Mesendoderm (in vitro differentiated cells): ENCODE measurements around the gene RASGRF1.

Source experiments
- DNase-seq: peaks from one replicate; pipeline ENCODE4 v3.0.0; 2013
- H2AK5ac ChIP-seq: 2 replicates; pipeline ENCODE4 v1.6.1; 2013; ENCODE audit warnings: low read length, inconsistent platforms
- H2BK120ac ChIP-seq: 2 replicates; pipeline ENCODE4 v1.6.1; 2013; ENCODE audit warnings: low read depth, mild to moderate bottlenecking, low read length, moderate library complexity, mixed read lengths
- H2BK15ac ChIP-seq: replicated peaks from 2 replicates; pipeline ENCODE4 v1.6.1; 2013; ENCODE audit warnings: low read depth, mild to moderate bottlenecking, moderate library complexity
- H2BK5ac ChIP-seq: 2 replicates; pipeline ENCODE4 v1.6.1; 2013; ENCODE audit warnings: low read length, inconsistent platforms
- H3K18ac ChIP-seq: 2 replicates; pipeline ENCODE4 v1.6.1; 2013; ENCODE audit warnings: mild to moderate bottlenecking, low read length, mixed read lengths
- H3K23ac ChIP-seq: one replicate; pipeline ENCODE4 v1.6.1; 2013; ENCODE audit warnings: low read length
- H3K27ac ChIP-seq: 2 replicates; pipeline ENCODE4 v1.5.1; 2013; ENCODE audit warnings: low read depth, mild to moderate bottlenecking, inconsistent platforms, low read length, moderate library complexity
- H3K27me3 ChIP-seq: 2 replicates; pipeline ENCODE4 v1.6.1; 2013; ENCODE audit warnings: low read length, control low read depth, mild to moderate bottlenecking, inconsistent platforms; ENCODE audit not compliant: insufficient read depth, poor library complexity
- H3K36me3 ChIP-seq: 2 replicates; pipeline ENCODE4 v1.6.1; 2013; ENCODE audit warnings: low read length, inconsistent platforms; ENCODE audit not compliant: control insufficient read depth, insufficient read depth
- H3K4ac ChIP-seq: one replicate; pipeline ENCODE4 v1.6.1; 2013; ENCODE audit warnings: low read depth, mild to moderate bottlenecking, low read length, moderate library complexity
- H3K4me1 ChIP-seq: 2 replicates; pipeline ENCODE4 v1.6.1; 2013; ENCODE audit warnings: low read depth, low read length, inconsistent platforms; ENCODE audit not compliant: control insufficient read depth
- H3K4me2 ChIP-seq: 2 replicates; pipeline ENCODE4 v1.6.1; 2013; ENCODE audit warnings: low read length
- H3K4me3 ChIP-seq: 2 replicates; pipeline ENCODE4 v1.5.1; 2013; ENCODE audit warnings: mild to moderate bottlenecking, low read length
- H3K56ac ChIP-seq: one replicate; pipeline ENCODE4 v1.6.1; 2013; ENCODE audit warnings: low read length
- H3K79me1 ChIP-seq: 2 replicates; pipeline ENCODE4 v1.6.1; 2013; ENCODE audit warnings: low read length, inconsistent platforms
- H3K79me2 ChIP-seq: 2 replicates; pipeline ENCODE4 v1.6.1; 2013; ENCODE audit warnings: mild to moderate bottlenecking, low read length; ENCODE audit not compliant: control insufficient read depth, insufficient read depth
- H3K9ac ChIP-seq: 2 replicates; pipeline ENCODE4 v1.6.1; 2013; ENCODE audit warnings: low read length, inconsistent platforms
- H4K5ac ChIP-seq: one replicate; pipeline ENCODE4 v1.6.1; 2013; ENCODE audit warnings: low read length
- H4K8ac ChIP-seq: one replicate; pipeline ENCODE4 v1.6.1; 2013; ENCODE audit warnings: low read depth, mild to moderate bottlenecking, control low read depth, low read length, moderate library complexity
- WGBS: extraction: QIAGEN DNeasy Blood & Tissue Kit; methylation state at CpG from one replicate; pipeline ENCODE4 v1.1.7; 2013; ENCODE audit warnings: low lambda C conversion rate, missing lambda C conversion rate; ENCODE audit not compliant: insufficient coverage; ENCODE audit errors: extremely low coverage; 5-methylcytosine and 5-hydroxymethylcytosine counted together

Gene RASGRF1

GRCh38 chr15:79088426-79089205 is 2.0 kb downstream of the RASGRF1 start:
- no peak overlapping the region for H3K27ac ChIP-seq
- H3K23ac ChIP-seq = no peak overlapping the region
- no peak overlapping the region for H2BK5ac ChIP-seq
- H3K4me2 ChIP-seq = no peak overlapping the region
- H4K8ac ChIP-seq = no peak overlapping the region
- no peak overlapping the region for H3K18ac ChIP-seq
- no peak overlapping the region for H2BK15ac ChIP-seq
- no peaks in the 10 kb centered on the region for H3K79me2 ChIP-seq
- no peak overlapping the region for H2AK5ac ChIP-seq
- H3K36me3 ChIP-seq = no peaks in the 10 kb centered on the region
- no peak overlapping the region for H4K5ac ChIP-seq
- H3K4me1 ChIP-seq = no peaks in the 10 kb centered on the region
- H3K4me3 ChIP-seq = no peak overlapping the region
- H3K56ac ChIP-seq = no peak overlapping the region
- H3K27me3 ChIP-seq = peaks cover 46% of the 10 kb centered on the region
- no peak overlapping the region for H2BK120ac ChIP-seq
- no CpG with 5 or more reads among the region's 7 CpGs for WGBS
- DNase-seq = no peak
- no peak overlapping the region for H3K4ac ChIP-seq
- no peak overlapping the region for H3K9ac ChIP-seq
- H3K79me1 ChIP-seq = no peaks in the 10 kb centered on the region

GRCh38 chr15:79086814-79087213 is 3.8 kb downstream of the RASGRF1 start:
- no peak overlapping the region for H4K5ac ChIP-seq
- H3K18ac ChIP-seq = no peak overlapping the region
- no peak overlapping the region for H2BK5ac ChIP-seq
- no peaks in the 10 kb centered on the region for H3K79me1 ChIP-seq
- H3K27ac ChIP-seq = no peak overlapping the region
- H2BK15ac ChIP-seq = no peak overlapping the region
- no peaks in the 10 kb centered on the region for H3K79me2 ChIP-seq
- no peak overlapping the region for H3K4me3 ChIP-seq
- H3K4ac ChIP-seq = no peak overlapping the region
- no peak for DNase-seq
- no peak overlapping the region for H3K4me2 ChIP-seq
- no peak overlapping the region for H4K8ac ChIP-seq
- H3K27me3 ChIP-seq = peaks cover 43% of the 10 kb centered on the region
- no peak overlapping the region for H2BK120ac ChIP-seq
- H2AK5ac ChIP-seq = no peak overlapping the region
- H3K23ac ChIP-seq = no peak overlapping the region
- no peak overlapping the region for H3K56ac ChIP-seq
- H3K4me1 ChIP-seq = no peaks in the 10 kb centered on the region
- no peak overlapping the region for H3K9ac ChIP-seq
- WGBS = no CpG with 5 or more reads among the region's 4 CpGs
- no peaks in the 10 kb centered on the region for H3K36me3 ChIP-seq

GRCh38 chr15:79084308-79084968 is 6.1 kb downstream of the RASGRF1 start:
- Histone ChIP-seq H3K27ac (no peak overlapping the region), H2AK5ac (no peak overlapping the region), H3K9ac (no peak overlapping the region), H3K79me2 (no peaks in the 10 kb centered on the region), H3K4me2 (no peak overlapping the region), H3K36me3 (no peaks in the 10 kb centered on the region), H2BK15ac (no peak overlapping the region), H3K23ac (no peak overlapping the region), H4K8ac (no peak overlapping the region), H3K79me1 (no peaks in the 10 kb centered on the region), H3K4me1 (no peaks in the 10 kb centered on the region), H3K4me3 (no peak overlapping the region), H4K5ac (no peak overlapping the region), H3K27me3 (peaks cover 23% of the 10 kb centered on the region), H3K4ac (no peak overlapping the region), H3K18ac (no peak overlapping the region), H2BK5ac (no peak overlapping the region), H3K56ac (no peak overlapping the region), H2BK120ac (no peak overlapping the region)
- DNase-seq = no peak
- WGBS = no CpG with 5 or more reads among the region's 14 CpGs

GRCh38 chr15:79083154-79083553 is 7.4 kb downstream of the RASGRF1 start:
- WGBS = no CpG with 5 or more reads among the region's 14 CpGs
- H4K8ac ChIP-seq = no peak overlapping the region
- no peak overlapping the region for H2BK15ac ChIP-seq
- H3K9ac ChIP-seq = no peak overlapping the region
- no peak overlapping the region for H4K5ac ChIP-seq
- peaks cover 12% of the 10 kb centered on the region for H3K27me3 ChIP-seq
- no peak overlapping the region for H3K56ac ChIP-seq
- H3K27ac ChIP-seq = no peak overlapping the region
- no peaks in the 10 kb centered on the region for H3K79me1 ChIP-seq
- no peak overlapping the region for H3K23ac ChIP-seq
- DNase-seq = no peak
- no peaks in the 10 kb centered on the region for H3K36me3 ChIP-seq
- H2AK5ac ChIP-seq = no peak overlapping the region
- H3K79me2 ChIP-seq = no peaks in the 10 kb centered on the region
- H2BK120ac ChIP-seq = no peak overlapping the region
- no peak overlapping the region for H3K4ac ChIP-seq
- H3K18ac ChIP-seq = no peak overlapping the region
- no peaks in the 10 kb centered on the region for H3K4me1 ChIP-seq
- H3K4me3 ChIP-seq = no peak overlapping the region
- no peak overlapping the region for H2BK5ac ChIP-seq
- no peak overlapping the region for H3K4me2 ChIP-seq

GRCh38 chr15:79082363-79083070 is 8.1 kb downstream of the RASGRF1 start:
- no peak overlapping the region for H3K56ac ChIP-seq
- H3K79me2 ChIP-seq = no peaks in the 10 kb centered on the region
- H3K4ac ChIP-seq = no peak overlapping the region
- no peak overlapping the region for H3K4me2 ChIP-seq
- peaks cover 6% of the 10 kb centered on the region for H3K27me3 ChIP-seq
- H3K27ac ChIP-seq = no peak overlapping the region
- H3K79me1 ChIP-seq = no peaks in the 10 kb centered on the region
- H2BK120ac ChIP-seq = no peak overlapping the region
- H2BK15ac ChIP-seq = no peak overlapping the region
- H4K8ac ChIP-seq = no peak overlapping the region
- H4K5ac ChIP-seq = no peak overlapping the region
- H3K36me3 ChIP-seq = no peaks in the 10 kb centered on the region
- no peak for DNase-seq
- WGBS = no CpG with 5 or more reads among the region's 6 CpGs
- no peak overlapping the region for H2BK5ac ChIP-seq
- no peak overlapping the region for H3K4me3 ChIP-seq
- H3K18ac ChIP-seq = no peak overlapping the region
- H2AK5ac ChIP-seq = no peak overlapping the region
- H3K9ac ChIP-seq = no peak overlapping the region
- no peaks in the 10 kb centered on the region for H3K4me1 ChIP-seq
- H3K23ac ChIP-seq = no peak overlapping the region
